ENCODE measurements around the gene BICC1. TPM values are rescaled to one million over a fixed set of nuclear protein-coding genes. Genes with fewer than 3 reads are reported as not detected.
A peak's percentile ranks its signal among the peaks of the same experiment; 100 is the strongest.

The BICC1 gene
- total RNA-seq, 1 donor from 2014 or later: 9.3 TPM

DNA sequence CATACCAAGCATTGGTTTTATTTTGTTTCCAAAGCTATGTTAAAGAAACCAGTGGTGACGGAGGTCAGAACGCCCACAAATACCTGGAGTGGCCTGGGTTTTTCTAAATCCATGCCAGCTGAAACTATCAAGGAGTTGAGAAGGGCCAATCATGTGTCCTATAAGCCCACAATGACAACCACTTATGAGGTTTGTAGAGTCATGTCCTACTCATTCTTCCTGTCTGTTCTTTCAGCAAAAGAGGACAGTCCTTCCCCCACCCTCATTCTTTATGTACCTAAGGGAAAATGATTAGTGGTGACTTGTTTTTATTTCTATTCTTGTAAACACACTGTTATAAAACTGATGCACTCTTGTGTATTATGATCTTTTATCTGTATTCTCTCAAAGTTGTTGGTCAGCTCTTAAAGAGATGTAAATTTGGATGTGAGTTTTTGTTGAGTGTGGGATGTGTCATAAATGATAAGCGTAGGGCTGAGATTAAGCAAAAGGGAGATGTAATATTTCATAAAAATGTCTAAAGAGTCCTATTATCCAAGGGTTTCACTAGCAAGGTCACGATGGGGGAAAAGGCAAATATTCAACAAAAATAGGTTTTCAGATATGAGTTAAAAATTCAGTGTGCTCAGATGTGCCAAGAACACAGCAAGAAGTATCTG lies 294.4 kb downstream of the BICC1 start:
- H3K4me3 Mint-ChIP-seq: no peak overlapping the region
- peaks cover 2% of the 10 kb centered on the region for H3K36me3 Mint-ChIP-seq
- peaks cover 45% of the 10 kb centered on the region for H3K4me1 Mint-ChIP-seq
- H3K9me3 Mint-ChIP-seq: no peaks in the 10 kb centered on the region
- TF ChIP-seq, protein P1, sequence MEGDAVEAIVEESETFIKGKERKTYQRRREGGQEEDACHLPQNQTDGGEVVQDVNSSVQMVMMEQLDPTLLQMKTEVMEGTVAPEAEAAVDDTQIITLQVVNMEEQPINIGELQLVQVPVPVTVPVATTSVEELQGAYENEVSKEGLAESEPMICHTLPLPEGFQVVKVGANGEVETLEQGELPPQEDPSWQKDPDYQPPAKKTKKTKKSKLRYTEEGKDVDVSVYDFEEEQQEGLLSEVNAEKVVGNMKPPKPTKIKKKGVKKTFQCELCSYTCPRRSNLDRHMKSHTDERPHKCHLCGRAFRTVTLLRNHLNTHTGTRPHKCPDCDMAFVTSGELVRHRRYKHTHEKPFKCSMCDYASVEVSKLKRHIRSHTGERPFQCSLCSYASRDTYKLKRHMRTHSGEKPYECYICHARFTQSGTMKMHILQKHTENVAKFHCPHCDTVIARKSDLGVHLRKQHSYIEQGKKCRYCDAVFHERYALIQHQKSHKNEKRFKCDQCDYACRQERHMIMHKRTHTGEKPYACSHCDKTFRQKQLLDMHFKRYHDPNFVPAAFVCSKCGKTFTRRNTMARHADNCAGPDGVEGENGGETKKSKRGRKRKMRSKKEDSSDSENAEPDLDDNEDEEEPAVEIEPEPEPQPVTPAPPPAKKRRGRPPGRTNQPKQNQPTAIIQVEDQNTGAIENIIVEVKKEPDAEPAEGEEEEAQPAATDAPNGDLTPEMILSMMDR (IDR thresholded peaks at IDR 0.05; ENCODE audit: unreplicated experiment): no peak
- peak overlapping the region; percentile 7 for H3K27ac Mint-ChIP-seq
- no peaks in the 10 kb centered on the region for H3K27me3 Mint-ChIP-seq (ENCODE audit: low read depth)
- DNase-seq (ENCODE audit: low spot score in 2 of 2, unreplicated experiment in 2 of 2): no peak

DNA sequence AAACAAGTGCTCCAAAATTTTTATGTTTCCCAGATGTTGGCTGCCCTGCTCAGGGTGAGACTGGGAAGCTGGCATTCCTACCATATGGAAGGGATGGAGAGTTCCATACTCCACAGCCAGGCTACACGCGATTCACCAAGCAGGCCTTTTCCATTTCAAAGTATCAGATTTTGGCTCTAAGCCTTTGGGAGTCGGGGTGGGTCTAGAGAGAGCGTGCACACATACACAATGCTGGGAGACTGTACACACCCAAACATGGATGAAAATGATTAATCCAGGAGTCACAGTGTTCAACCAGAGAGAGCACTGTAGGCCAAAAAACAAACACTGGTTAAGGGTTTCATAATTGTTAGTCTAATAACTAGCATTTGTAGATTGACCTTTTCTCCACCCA lies 295.0 kb downstream of the BICC1 start:
- Mint-ChIP-seq H3K36me3 (peaks cover 2% of the 10 kb centered on the region), H3K27me3 (ENCODE audit: low read depth) (no peaks in the 10 kb centered on the region), H3K9me3 (no peaks in the 10 kb centered on the region), H3K4me3 (no peak overlapping the region), H3K4me1 (peaks cover 46% of the 10 kb centered on the region), H3K27ac (no peak overlapping the region)
- TF ChIP-seq, protein P1 (IDR thresholded peaks at IDR 0.05; ENCODE audit: unreplicated experiment): no peak
- no peak for DNase-seq (ENCODE audit: low spot score in 2 of 2, unreplicated experiment in 2 of 2)

DNA sequence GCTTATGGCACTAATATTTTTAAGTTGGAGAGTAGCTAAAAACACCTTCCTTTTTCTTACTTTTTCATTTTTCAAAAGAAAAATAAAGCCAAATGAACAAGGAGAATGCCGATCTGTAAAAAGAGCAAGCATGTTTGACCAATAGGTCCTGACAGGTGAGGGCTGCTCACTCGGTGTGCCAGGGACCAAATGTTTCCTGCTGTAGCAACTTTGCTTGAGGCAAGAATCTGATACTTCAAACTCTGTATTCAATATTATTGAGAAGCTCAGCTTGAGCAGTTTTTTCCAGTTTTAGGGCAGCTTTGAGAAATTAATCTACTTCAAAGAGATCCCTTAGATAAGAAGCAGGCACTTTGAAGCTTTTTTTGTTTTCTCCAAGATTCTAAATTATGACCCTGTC lies 298.1 kb downstream of the BICC1 start:
- Mint-ChIP-seq H3K4me1 (peaks cover 63% of the 10 kb centered on the region), H3K4me3 (no peak overlapping the region), H3K36me3 (peaks cover 5% of the 10 kb centered on the region), H3K27ac (peak overlapping the region; percentile 84), H3K27me3 (ENCODE audit: low read depth) (no peaks in the 10 kb centered on the region), H3K9me3 (no peaks in the 10 kb centered on the region)
- TF ChIP-seq, protein P1 (IDR thresholded peaks at IDR 0.05; ENCODE audit: unreplicated experiment): no peak
- no peak for DNase-seq (ENCODE audit: low spot score in 2 of 2, unreplicated experiment in 2 of 2)

- H3K4me3 Mint-ChIP-seq: no peak overlapping the region
- peaks cover 73% of the 10 kb centered on the region for H3K4me1 Mint-ChIP-seq
- H3K9me3 Mint-ChIP-seq: no peaks in the 10 kb centered on the region
- H3K36me3 Mint-ChIP-seq: peaks cover 3% of the 10 kb centered on the region
- no peak for DNase-seq (ENCODE audit: low spot score in 2 of 2, unreplicated experiment in 2 of 2)
- H3K27me3 Mint-ChIP-seq (ENCODE audit: low read depth): no peaks in the 10 kb centered on the region
- H3K27ac Mint-ChIP-seq: no peak overlapping the region
- TF ChIP-seq, protein P1 (IDR thresholded peaks at IDR 0.05; ENCODE audit: unreplicated experiment): no peak
Observed at GRCh38 chr10:58813573-58813972, 300.9 kb downstream of the BICC1 start.

DNA sequence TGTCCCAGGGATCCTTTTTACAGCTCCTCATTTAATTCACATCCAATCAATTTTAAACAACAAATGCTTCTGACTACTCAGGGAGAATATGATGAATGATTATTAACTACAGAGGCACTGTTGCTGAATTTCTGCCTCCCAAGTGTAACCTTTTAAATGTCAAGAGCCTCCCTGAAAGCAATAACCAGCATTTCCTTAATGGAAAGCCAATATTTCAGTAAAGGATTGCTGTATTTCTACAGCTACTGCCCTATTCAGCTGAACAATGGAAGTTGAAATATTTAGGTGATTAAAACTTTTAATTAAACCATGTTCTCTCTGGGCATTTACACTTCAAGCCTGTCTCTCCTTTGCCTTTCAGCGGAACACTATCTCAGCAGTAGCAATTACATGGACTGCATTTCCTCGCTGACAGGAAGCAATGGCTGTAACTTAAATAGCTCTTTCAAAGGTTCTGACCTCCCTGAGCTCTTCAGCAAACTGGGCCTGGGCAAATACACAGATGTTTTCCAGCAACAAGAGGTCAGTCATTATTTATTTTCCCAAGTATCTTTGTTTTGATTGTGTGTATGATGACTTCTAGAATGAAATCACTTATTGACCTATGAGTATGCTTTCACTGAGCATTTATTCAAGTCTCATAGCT lies 304.7 kb downstream of the BICC1 start:
- Mint-ChIP-seq H3K4me1 (peaks cover 73% of the 10 kb centered on the region), H3K27ac (no peak overlapping the region), H3K36me3 (peaks cover 3% of the 10 kb centered on the region), H3K27me3 (ENCODE audit: low read depth) (no peaks in the 10 kb centered on the region), H3K9me3 (no peaks in the 10 kb centered on the region), H3K4me3 (no peak overlapping the region)
- no peak for DNase-seq (ENCODE audit: low spot score in 2 of 2, unreplicated experiment in 2 of 2)
- TF ChIP-seq, protein P1 (IDR thresholded peaks at IDR 0.05; ENCODE audit: unreplicated experiment): no peak

Measured in mesothelial cell of epicardium (in vitro differentiated cells).